H1 (cell line): ENCODE data around the gene RAD51B. TPM values are rescaled to one million over a fixed set of nuclear protein-coding genes. Genes with fewer than 3 reads are reported as not detected.

Experiments used
- BCL11A ChIP-seq, 2 experiments: IDR thresholded peaks; one replicate each; pipeline ENCODE4 v1.6.1; 2011; ENCODE audit warnings: low read depth in 2 of 2, low read length in 2 of 2, mild to moderate bottlenecking in 2 of 2
- polyA plus RNA-seq, 7 experiments: library from polyadenylated mRNA; depleted of rRNA in 3 of 7; stranded (reverse) in 5 of 7; unstranded in 2 of 7; fragments of >200 nt in 5 of 7; fragments of 200-250 nt in 2 of 7; gene quantifications; 1 replicate in 5 of 7; 2 replicates in 1 of 7; 4 replicates in 1 of 7; pipeline versions ENCODE4 v1.2.1 to v1.2.3, GENCODE V29; 2011 to 2013; ENCODE audit warnings: missing spikeins in 2 of 7, mixed read lengths in 2 of 7
- total RNA-seq: library from RNA; stranded (reverse); fragmentation: NEBNext Ultra II Directional; extraction: Animal tissue kit (Norgen Biotek cat#: 25700); gene quantifications from 2 replicates; pipeline ENCODE4 v1.2.1, GENCODE V29; 2021

Gene RAD51B
- total and polyA plus RNA-seq, 2 of the 8 experiments (the other 6 are each of a cell fraction or from before 2014, with no cell fraction given) = 3.9 to 14.9 TPM

- no peak for TF ChIP-seq BCL11A (IDR thresholded peaks at IDR 0.05; ENCODE audit: low read depth in 2 of 2, low read length in 2 of 2)
Observed at GRCh38 chr14:68379510-68380328, 560.1 kb downstream of the RAD51B start (continued).
